ENCODE measurements around the gene GBF1. TPM values are rescaled to one million over a fixed set of nuclear protein-coding genes. Genes with fewer than 3 reads are reported as not detected.

Gene GBF1
- total and polyA plus RNA-seq, 11 donors = 15.5 to 70.0 (median 48.2) TPM

GRCh38 chr10:102397222-102398171, 152.2 kb downstream of the GBF1 start:
- DNase-seq = peak in 1 of 5 donors; percentile 13
- 92 to 96% (median 95%) methylated on average over 14 of the region's 14 CpGs for WGBS, 4 donors

GRCh38 chr10:102398172-102399020, 153.1 kb downstream of the GBF1 start:
- intact Hi-C loops (cut with DNase I) = loop anchor here in 8 of 10 donors (2.0 to 10.0 kb wide), 8 partner anchors 79 to 231 kb away; partner anchors contain the start of gene ELOVL3 (in 1 of the 8)
- Histone ChIP-seq H3K27me3 (no peaks in the 10 kb centered on the region), H3K4me1 (peaks cover 3 to 49% (median 30%) of the 10 kb centered on the region in 12 donors), H3K27ac (peak overlapping the region in 8 of 12 donors; percentile 82 to 99 (median 90)), H3K9me3 (no peaks in the 10 kb centered on the region), H3K4me3 (peak overlapping the region in 7 of 12 donors; percentile 60 to 85 (median 75)), H3K36me3 (peaks cover 0 to 66% (median 21%) of the 10 kb centered on the region in 9 donors)
- TF ChIP-seq POLR2A (IDR thresholded peaks at IDR 0.05) = no peak
- TF ChIP-seq CTCF (IDR thresholded peaks at IDR 0.05) = no peak
- 87 to 94% (median 89%) methylated on average over 20 to 21 of the region's 21 CpGs for WGBS, 4 donors
- DNase-seq = peak in 1 of 5 donors; percentile 24
- ATAC-seq = no peak

More at GRCh38 chr10:102397222-102398171, 152.2 kb downstream of the GBF1 start:
- H3K27ac ChIP-seq = peak overlapping the region in 2 of 12 donors; percentile 99
- no peaks in the 10 kb centered on the region for H3K27me3 ChIP-seq
- H3K4me1 ChIP-seq = peaks cover 3 to 53% (median 33%) of the 10 kb centered on the region in 12 donors
- H3K9me3 ChIP-seq = no peaks in the 10 kb centered on the region
- H3K4me3 ChIP-seq = peak overlapping the region in 1 of 12 donors; percentile 91
- ATAC-seq = no peak
- intact Hi-C loops (cut with DNase I) = loop anchor here in 9 of 10 donors (2.0 to 10.0 kb wide), 8 partner anchors 80 to 230 kb away; partner anchors contain the start of gene ELOVL3 (in 1 of the 9)
- no peak for TF ChIP-seq POLR2A (IDR thresholded peaks at IDR 0.05)
- TF ChIP-seq CTCF (IDR thresholded peaks at IDR 0.05) = no peak
- H3K36me3 ChIP-seq = peaks cover 0 to 57% (median 20%) of the 10 kb centered on the region in 9 donors

- TF ChIP-seq POLR2A (IDR thresholded peaks at IDR 0.05) = peak in 1 of 2 donors; percentile 46
- TF ChIP-seq CTCF (IDR thresholded peaks at IDR 0.05) = peak; percentile 92 to 99 (median 95)
- Histone ChIP-seq H3K4me1 (peaks cover 0 to 44% (median 27%) of the 10 kb centered on the region in 12 donors), H3K9me3 (no peaks in the 10 kb centered on the region), H3K27me3 (no peaks in the 10 kb centered on the region), H3K4me3 (peak overlapping the region; percentile 18 to 85 (median 70)), H3K27ac (peak overlapping the region; percentile 70 to 99 (median 86)), H3K36me3 (peaks cover 0 to 66% (median 21%) of the 10 kb centered on the region in 9 donors)
- intact Hi-C loops (cut with DNase I) = loop anchor here in 8 of 10 donors (2.0 to 10.0 kb wide), 8 partner anchors 78 to 232 kb away; partner anchors contain the start of gene ELOVL3 (in 2 of the 8)
- peak; percentile 60 to 80 (median 73) for ATAC-seq
- peak; percentile 87 to 95 (median 92) for DNase-seq
- 3 to 5% (median 4%) methylated on average over 27 to 72 of the region's 72 CpGs for WGBS, 4 donors
Observed at GRCh38 chr10:102399217-102400021, 154.1 kb downstream of the GBF1 start.
